Fibroblast of the aortic adventitia (primary cell): Measurements from ENCODE around the gene REN. TPM values are rescaled to one million over a fixed set of nuclear protein-coding genes. Genes with fewer than 3 reads are reported as not detected.

Source experiments
- DNase-seq: peaks from one replicate; pipeline ENCODE4 v3.0.0-alpha.2; 2010; ENCODE audit warnings: low read depth
- H3K4me3 ChIP-seq: 2 replicates; pipeline ENCODE4 v1.5.1; 2011; ENCODE audit warnings: low read depth, mild to moderate bottlenecking, control low read depth, low read length, moderate library complexity
- CTCF ChIP-seq: IDR thresholded peaks from 2 replicates; pipeline ENCODE4 v1.5.1; 2011; ENCODE audit warnings: mild to moderate bottlenecking, low read length, control low read depth, inconsistent platforms; ENCODE audit not compliant: insufficient read depth
- total RNA-seq: library from RNA; depleted of rRNA; stranded (reverse); fragments of >200 nt; gene quantifications from 2 replicates; pipeline ENCODE4 v1.2.3, GENCODE V29; 2012; ENCODE audit warnings: low replicate concordance

REN gene
- total RNA-seq, 1 donor: not detected

- no peak overlapping the region for H3K4me3 ChIP-seq
- TF ChIP-seq CTCF: no peak
- DNase-seq: no peak
Observed at GRCh38 chr1:204145033-204145504, 21.1 kb downstream of the REN start.

- DNase-seq: no peak
- no peak overlapping the region for H3K4me3 ChIP-seq
- no peak for TF ChIP-seq CTCF
Observed at GRCh38 chr1:204143276-204144041, 22.7 kb downstream of the REN start.

- TF ChIP-seq CTCF: no peak
- DNase-seq: no peak
Observed at GRCh38 chr1:204142032-204142974, 23.8 kb downstream of the REN start.

GRCh38 chr1:204141131-204141530, 25.0 kb downstream of the REN start:
- DNase-seq: no peak
- H3K4me3 ChIP-seq: no peak overlapping the region
- TF ChIP-seq CTCF: no peak

More at GRCh38 chr1:204142032-204142974, 23.8 kb downstream of the REN start:
- no peak overlapping the region for H3K4me3 ChIP-seq

GRCh38 chr1:204139952-204140351, 26.2 kb downstream of the REN start:
- DNase-seq: no peak
- no peak for TF ChIP-seq CTCF
- no peak overlapping the region for H3K4me3 ChIP-seq

- no peak overlapping the region for H3K4me3 ChIP-seq
- TF ChIP-seq CTCF: no peak
- no peak for DNase-seq
Observed at GRCh38 chr1:204139088-204139487, 27.0 kb downstream of the REN start.
